Fibroblast of pulmonary artery (primary cell): ENCODE results near the gene CFAP99.

Experiments used
- DNase-seq: peaks from one replicate; pipeline ENCODE4 v3.0.0-alpha.2; 2010; ENCODE audit warnings: low read depth
- H3K4me3 ChIP-seq: replicated peaks from 2 replicates; pipeline ENCODE4 v1.5.1; 2011; ENCODE audit warnings: low read depth, mild to moderate bottlenecking, control low read depth, low read length, moderate library complexity
- CTCF ChIP-seq: IDR thresholded peaks from 2 replicates; pipeline ENCODE4 v1.5.1; 2011; ENCODE audit warnings: mild to moderate bottlenecking, control low read depth, low read length, inconsistent platforms; ENCODE audit errors: missing control alignments

The CFAP99 gene

GRCh38 chr4:2510351-2511259, 91.8 kb downstream of the CFAP99 start:
- TF ChIP-seq CTCF, result no peak
- no peak for DNase-seq
- H3K4me3 ChIP-seq, result no peak overlapping the region

- H3K4me3 ChIP-seq, result no peak overlapping the region
- no peak for TF ChIP-seq CTCF
- DNase-seq, result no peak
Observed at GRCh38 chr4:2511645-2512131, 92.9 kb downstream of the CFAP99 start.
